WTC11 (cell line): ENCODE data around the gene AZIN2. TPM values are rescaled to one million over a fixed set of nuclear protein-coding genes. Genes with fewer than 3 reads are reported as not detected.

Source experiments
- ATAC-seq: fragments of 200-7000 bp; cut with Tn5 transposase; 2 replicates; pipeline ENCODE4 v1.10.0; 2021; ENCODE audit warnings: mild to moderate bottlenecking, moderate library complexity
- CTCF ChIA-PET: fragments of 300-600 bp; sonication (Branson Sonifier 250); formaldehyde crosslinking; loops from one replicate; lab custom pipeline; 2021; ENCODE audit warnings: antibody characterized with exemption; lab: Charles Lee
- POLR2A ChIA-PET: fragments of 350-600 bp; sonication (Branson Sonifier 250); formaldehyde crosslinking; loops from one replicate; lab custom pipeline; 2021; ENCODE audit warnings: antibody characterized with exemption; lab: Charles Lee
- DNase-seq: peaks from one replicate; pipeline ENCODE4 v3.0.0; 2021; ENCODE audit warnings: low spot score
- H3K27ac Mint-ChIP-seq: 2 replicates; pipeline ENCODE4 v1.8.0; 2021; ENCODE audit warnings: mixed read lengths
- H3K27me3 Mint-ChIP-seq: 2 replicates; pipeline ENCODE4 v1.8.0; 2021; ENCODE audit warnings: low read depth, mild to moderate bottlenecking, moderate library complexity, mixed read lengths
- H3K36me3 Mint-ChIP-seq: 2 replicates; pipeline ENCODE4 v1.8.0; 2021; ENCODE audit warnings: mixed read lengths
- H3K4me1 Mint-ChIP-seq: 2 replicates; pipeline ENCODE4 v1.8.0; 2022; ENCODE audit warnings: mixed read lengths
- H3K4me3 Mint-ChIP-seq: 2 replicates; pipeline ENCODE4 v1.8.0; 2021; ENCODE audit warnings: mild to moderate bottlenecking, moderate library complexity, mixed read lengths
- H3K9me3 Mint-ChIP-seq: 2 replicates; pipeline ENCODE4 v1.8.0; 2021; ENCODE audit warnings: mixed read lengths
- CBFB ChIP-seq: sonication (generic); formaldehyde crosslinking; IDR thresholded peaks from 2 replicates; pipeline ENCODE4 v1.8.1; 2022; ENCODE audit warnings: mild to moderate bottlenecking, low read depth, missing genetic modification reagents
- E2F5 ChIP-seq: sonication (generic); formaldehyde crosslinking; IDR thresholded peaks from 2 replicates; pipeline ENCODE4 v1.8.1; 2022; ENCODE audit warnings: mild to moderate bottlenecking, moderate library complexity, missing genetic modification reagents
- EMX1 ChIP-seq: fragments of 250-450 bp; sonication (Bioruptor Pico); IDR thresholded peaks from 2 replicates; pipeline ENCODE4 v1.8.0; 2021; ENCODE audit warnings: mild to moderate bottlenecking
- HMGA2 ChIP-seq: fragments of 250-450 bp; sonication (Bioruptor Pico); IDR thresholded peaks from 2 replicates; pipeline ENCODE4 v1.4.0; 2021; ENCODE audit warnings: mild to moderate bottlenecking, moderate library complexity
- IRF1 ChIP-seq: sonication (generic); formaldehyde crosslinking; IDR thresholded peaks from 2 replicates; pipeline ENCODE4 v1.8.0; 2023; ENCODE audit warnings: missing genetic modification reagents
- JAZF1 ChIP-seq: fragments of 250-450 bp; sonication (Bioruptor Pico); IDR thresholded peaks from 2 replicates; pipeline ENCODE4 v1.9.0; 2021; ENCODE audit warnings: moderate library complexity, mild to moderate bottlenecking, inconsistent platforms
- NFATC4 ChIP-seq: fragments of 250-450 bp; sonication (Bioruptor Pico); IDR thresholded peaks from 2 replicates; pipeline ENCODE4 v1.9.0; 2021; ENCODE audit warnings: mild to moderate bottlenecking
- SP1 ChIP-seq: sonication (generic); formaldehyde crosslinking; conservative IDR thresholded peaks from 2 replicates; pipeline ENCODE4 v1.8.1; 2022; ENCODE audit warnings: missing genetic modification reagents
- ZNF263 ChIP-seq: sonication (generic); formaldehyde crosslinking; IDR thresholded peaks from 2 replicates; pipeline ENCODE4 v1.8.1; 2022; ENCODE audit warnings: low read depth, mild to moderate bottlenecking, moderate library complexity, missing genetic modification reagents
- ZNF512 ChIP-seq: sonication (generic); formaldehyde crosslinking; IDR thresholded peaks from 2 replicates; pipeline ENCODE4 v1.8.1; 2022; ENCODE audit warnings: missing genetic modification reagents, borderline replicate concordance
- total RNA-seq: library from RNA; stranded (reverse); gene quantifications from 3 replicates; pipeline ENCODE4 v1.2.3, GENCODE V29; 2021
- TF ChIP-seq, protein P1 (sequence below): fragments of 250-450 bp; sonication (Bioruptor Pico); IDR thresholded peaks from 2 replicates; pipeline ENCODE4 v2.1.2; 2022; ENCODE audit warnings: mild to moderate bottlenecking, moderate library complexity
- TF ChIP-seq, protein P2 (sequence below): fragments of 250-450 bp; sonication (Bioruptor Pico); IDR thresholded peaks from 2 replicates; pipeline ENCODE4 v1.8.0; 2021; ENCODE audit warnings: mild to moderate bottlenecking

The AZIN2 gene
- total RNA-seq, 1 experiment from 2014 or later = 1.7 TPM

- ChIA-PET CTCF (interaction anchor here (8.1 kb wide), 1 partner anchor 11 kb away, joined by 117 read pairs; no protein-coding TSS in a partner anchor), POLR2A (no interaction called here)
- Mint-ChIP-seq H3K4me1 (peaks cover 19% of the 10 kb centered on the region), H3K9me3 (peaks cover 8% of the 10 kb centered on the region), H3K27ac (no peak overlapping the region), H3K36me3 (peaks cover 7% of the 10 kb centered on the region; the same call in 1 of the 2 replicates), H3K4me3 (peak overlapping the region; percentile 7), H3K27me3 (peaks cover 20% of the 10 kb centered on the region)
- ATAC-seq (no peak), DNase-seq (no peak)
- TF ChIP-seq EMX1 (CRISPR knock-in tag) (no peak), CBFB (CRISPR knock-in tag) (no peak), JAZF1 (CRISPR knock-in tag) (no peak), E2F5 (CRISPR knock-in tag) (no peak), SP1 (no peak), NFATC4 (CRISPR knock-in tag) (no peak)
- TF ChIP-seq, protein P1, sequence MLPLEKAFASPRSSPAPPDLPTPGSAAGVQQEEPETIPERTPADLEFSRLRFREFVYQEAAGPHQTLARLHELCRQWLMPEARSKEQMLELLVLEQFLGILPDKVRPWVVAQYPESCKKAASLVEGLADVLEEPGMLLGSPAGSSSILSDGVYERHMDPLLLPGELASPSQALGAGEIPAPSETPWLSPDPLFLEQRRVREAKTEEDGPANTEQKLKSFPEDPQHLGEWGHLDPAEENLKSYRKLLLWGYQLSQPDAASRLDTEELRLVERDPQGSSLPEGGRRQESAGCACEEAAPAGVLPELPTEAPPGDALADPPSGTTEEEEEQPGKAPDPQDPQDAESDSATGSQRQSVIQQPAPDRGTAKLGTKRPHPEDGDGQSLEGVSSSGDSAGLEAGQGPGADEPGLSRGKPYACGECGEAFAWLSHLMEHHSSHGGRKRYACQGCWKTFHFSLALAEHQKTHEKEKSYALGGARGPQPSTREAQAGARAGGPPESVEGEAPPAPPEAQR (CRISPR knock-in tag) = no peak
Observed at GRCh38 chr1:33128781-33129180, 47.8 kb downstream of the AZIN2 start.

DNA sequence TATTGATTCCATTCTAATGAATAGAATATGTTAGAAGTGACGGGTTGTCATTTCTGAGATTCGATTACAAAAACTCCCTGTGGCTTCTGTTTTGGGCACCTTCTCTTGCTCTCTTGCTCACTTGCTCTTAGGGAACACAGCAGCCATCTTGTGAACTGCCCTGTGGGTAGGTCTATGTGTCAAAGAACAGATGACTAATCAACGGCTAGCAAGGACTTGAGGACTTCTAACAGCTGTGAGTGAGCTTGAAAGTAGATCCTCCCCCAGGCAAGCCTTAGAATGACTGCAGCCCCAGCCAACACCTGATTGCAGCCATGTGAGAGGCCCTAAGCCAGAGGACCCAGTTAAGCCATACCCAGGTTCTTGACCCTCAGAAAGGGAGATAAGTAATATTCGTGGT, 49.3 kb downstream of the AZIN2 start:
- DNase-seq (no peak), ATAC-seq (no peak)
- ChIA-PET POLR2A (no interaction called here), CTCF (no interaction called here)
- TF ChIP-seq HMGA2 (CRISPR knock-in tag) = no peak
- H3K4me3 Mint-ChIP-seq = no peak overlapping the region
- peaks cover 19% of the 10 kb centered on the region for H3K4me1 Mint-ChIP-seq
- no peak overlapping the region for H3K27ac Mint-ChIP-seq
- H3K9me3 Mint-ChIP-seq = peaks cover 6% of the 10 kb centered on the region
- peaks cover 5% of the 10 kb centered on the region; the same call in 1 of the 2 replicates for H3K36me3 Mint-ChIP-seq
- peaks cover 11% of the 10 kb centered on the region for H3K27me3 Mint-ChIP-seq

- H3K4me3 Mint-ChIP-seq = no peak overlapping the region
- ChIA-PET POLR2A (no interaction called here), CTCF (interaction anchor here (1.2 kb wide), 1 partner anchor 38 kb away, joined by 3 read pairs; no protein-coding TSS in a partner anchor)
Observed at GRCh38 chr1:33131191-33131590, 50.2 kb downstream of the AZIN2 start.

More at GRCh38 chr1:33131191-33131590, 50.2 kb downstream of the AZIN2 start:
- no peak for ATAC-seq
- Mint-ChIP-seq H3K9me3 (no peaks in the 10 kb centered on the region), H3K4me1 (peaks cover 19% of the 10 kb centered on the region), H3K27me3 (peaks cover 2% of the 10 kb centered on the region), H3K36me3 (no peaks in the 10 kb centered on the region), H3K27ac (no peak overlapping the region)
- TF ChIP-seq IRF1 (CRISPR knock-in tag) (no peak), ZNF512 (CRISPR knock-in tag) (no peak), ZNF263 (no peak)
- TF ChIP-seq, protein P2, sequence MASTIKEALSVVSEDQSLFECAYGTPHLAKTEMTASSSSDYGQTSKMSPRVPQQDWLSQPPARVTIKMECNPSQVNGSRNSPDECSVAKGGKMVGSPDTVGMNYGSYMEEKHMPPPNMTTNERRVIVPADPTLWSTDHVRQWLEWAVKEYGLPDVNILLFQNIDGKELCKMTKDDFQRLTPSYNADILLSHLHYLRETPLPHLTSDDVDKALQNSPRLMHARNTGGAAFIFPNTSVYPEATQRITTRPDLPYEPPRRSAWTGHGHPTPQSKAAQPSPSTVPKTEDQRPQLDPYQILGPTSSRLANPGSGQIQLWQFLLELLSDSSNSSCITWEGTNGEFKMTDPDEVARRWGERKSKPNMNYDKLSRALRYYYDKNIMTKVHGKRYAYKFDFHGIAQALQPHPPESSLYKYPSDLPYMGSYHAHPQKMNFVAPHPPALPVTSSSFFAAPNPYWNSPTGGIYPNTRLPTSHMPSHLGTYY (CRISPR knock-in tag) = no peak
- DNase-seq = no peak
